SK-N-SH treated with all-trans-retinoic acid at 6 μM for 48 hours (cell line): ENCODE results near the gene TCF3.

Experiments used
- ATAC-seq: fragments of 200-7000 bp; cut with Tn5 transposase; 3 replicates; pipeline ENCODE4 v1.9.1; 2020; ENCODE audit warnings: mild to moderate bottlenecking, moderate library complexity
- ARNTL ChIP-seq: fragments of 450-650 bp; formaldehyde crosslinking; IDR thresholded peaks from 2 replicates; pipeline ENCODE4 v1.5.0; 2020; ENCODE audit warnings: low read depth, mild to moderate bottlenecking, moderate library complexity, borderline replicate concordance
- BACH2 ChIP-seq: fragments of 250-450 bp; sonication (Bioruptor Pico); IDR thresholded peaks from 2 replicates; pipeline ENCODE4 v1.9.0; 2021; ENCODE audit warnings: mild to moderate bottlenecking, borderline replicate concordance
- CSDC2 ChIP-seq: fragments of 250-450 bp; sonication (Bioruptor Pico); IDR thresholded peaks from 2 replicates; pipeline ENCODE4 v1.5.0; 2020; ENCODE audit warnings: mild to moderate bottlenecking, moderate library complexity
- GLIS3 ChIP-seq: fragments of 250-450 bp; sonication (Bioruptor Pico); IDR thresholded peaks from 2 replicates; pipeline ENCODE4 v1.5.0; 2020; ENCODE audit warnings: mild to moderate bottlenecking, moderate library complexity
- OSR1 ChIP-seq: fragments of 250-450 bp; sonication (Bioruptor Pico); IDR thresholded peaks from 2 replicates; pipeline ENCODE4 v1.8.0; 2022; ENCODE audit warnings: moderate library complexity, mild to moderate bottlenecking, inconsistent platforms
- PPARA ChIP-seq: fragments of 250-450 bp; sonication (Bioruptor Pico); IDR thresholded peaks from 2 replicates; pipeline ENCODE4 v1.5.0; 2020; ENCODE audit warnings: mild to moderate bottlenecking, borderline replicate concordance
- SNAI2 ChIP-seq: fragments of 250-450 bp; sonication (Bioruptor Pico); IDR thresholded peaks from 2 replicates; pipeline ENCODE4 v1.5.0; 2020; ENCODE audit warnings: mild to moderate bottlenecking, moderate library complexity
- TCF4 ChIP-seq: fragments of 250-450 bp; sonication (Bioruptor Pico); IDR thresholded peaks from 2 replicates; pipeline ENCODE4 v1.8.0; 2021; ENCODE audit warnings: mild to moderate bottlenecking, moderate library complexity, borderline replicate concordance
- TOX ChIP-seq: fragments of 250-450 bp; sonication (Bioruptor Pico); IDR thresholded peaks from 2 replicates; pipeline ENCODE4 v1.8.0; 2021; ENCODE audit warnings: mild to moderate bottlenecking, moderate library complexity, borderline replicate concordance
- ZC3H10 ChIP-seq: fragments of 250-450 bp; sonication (Bioruptor Pico); IDR thresholded peaks from 2 replicates; pipeline ENCODE4 v1.5.1; 2021; ENCODE audit warnings: mild to moderate bottlenecking, moderate library complexity
- ZFP3 ChIP-seq: fragments of 250-450 bp; sonication (Bioruptor Pico); IDR thresholded peaks from 2 replicates; pipeline ENCODE4 v1.5.0; 2020; ENCODE audit warnings: mild to moderate bottlenecking, moderate library complexity
- ZFP30 ChIP-seq: fragments of 450-650 bp; formaldehyde crosslinking; IDR thresholded peaks from 2 replicates; pipeline ENCODE4 v1.5.0; 2022; ENCODE audit warnings: mild to moderate bottlenecking, moderate library complexity
- ZNF565 ChIP-seq: fragments of 450-650 bp; formaldehyde crosslinking; conservative IDR thresholded peaks from 2 replicates; pipeline ENCODE4 v1.5.0; 2020; ENCODE audit warnings: low read depth, mild to moderate bottlenecking, moderate library complexity
- ZNF70 ChIP-seq: fragments of 450-650 bp; formaldehyde crosslinking; IDR thresholded peaks from 2 replicates; pipeline ENCODE4 v1.5.0; 2020; ENCODE audit warnings: mild to moderate bottlenecking, moderate library complexity
- ZNF8 ChIP-seq: fragments of 450-650 bp; formaldehyde crosslinking; IDR thresholded peaks from 2 replicates; pipeline ENCODE4 v1.5.0; 2020; ENCODE audit warnings: mild to moderate bottlenecking, moderate library complexity
- TF ChIP-seq, protein P1 (sequence below): fragments of 250-450 bp; sonication (Bioruptor Pico); IDR thresholded peaks from 2 replicates; pipeline ENCODE4 v1.5.0; 2020; ENCODE audit warnings: mild to moderate bottlenecking, moderate library complexity
- TF ChIP-seq, protein P2 (sequence below): fragments of 250-450 bp; sonication (Bioruptor Pico); IDR thresholded peaks from 2 replicates; pipeline ENCODE4 v1.5.1; 2021; ENCODE audit warnings: mild to moderate bottlenecking, moderate library complexity
- TF ChIP-seq, protein P3 (sequence below): fragments of 250-450 bp; sonication (Bioruptor Pico); IDR thresholded peaks from 2 replicates; pipeline ENCODE4 v1.5.1; 2020; ENCODE audit warnings: low read depth, mild to moderate bottlenecking, moderate library complexity
- TF ChIP-seq, protein P4 (sequence below): fragments of 250-450 bp; sonication (Bioruptor Pico); IDR thresholded peaks from 2 replicates; pipeline ENCODE4 v1.8.0; 2021; ENCODE audit warnings: low read depth, mild to moderate bottlenecking, moderate library complexity, borderline replicate concordance
- TF ChIP-seq, protein P5 (sequence below): fragments of 250-450 bp; sonication (Bioruptor Pico); IDR thresholded peaks from 2 replicates; pipeline ENCODE4 v1.8.0; 2020; ENCODE audit warnings: mild to moderate bottlenecking, moderate library complexity, borderline replicate concordance

Gene TCF3

DNA sequence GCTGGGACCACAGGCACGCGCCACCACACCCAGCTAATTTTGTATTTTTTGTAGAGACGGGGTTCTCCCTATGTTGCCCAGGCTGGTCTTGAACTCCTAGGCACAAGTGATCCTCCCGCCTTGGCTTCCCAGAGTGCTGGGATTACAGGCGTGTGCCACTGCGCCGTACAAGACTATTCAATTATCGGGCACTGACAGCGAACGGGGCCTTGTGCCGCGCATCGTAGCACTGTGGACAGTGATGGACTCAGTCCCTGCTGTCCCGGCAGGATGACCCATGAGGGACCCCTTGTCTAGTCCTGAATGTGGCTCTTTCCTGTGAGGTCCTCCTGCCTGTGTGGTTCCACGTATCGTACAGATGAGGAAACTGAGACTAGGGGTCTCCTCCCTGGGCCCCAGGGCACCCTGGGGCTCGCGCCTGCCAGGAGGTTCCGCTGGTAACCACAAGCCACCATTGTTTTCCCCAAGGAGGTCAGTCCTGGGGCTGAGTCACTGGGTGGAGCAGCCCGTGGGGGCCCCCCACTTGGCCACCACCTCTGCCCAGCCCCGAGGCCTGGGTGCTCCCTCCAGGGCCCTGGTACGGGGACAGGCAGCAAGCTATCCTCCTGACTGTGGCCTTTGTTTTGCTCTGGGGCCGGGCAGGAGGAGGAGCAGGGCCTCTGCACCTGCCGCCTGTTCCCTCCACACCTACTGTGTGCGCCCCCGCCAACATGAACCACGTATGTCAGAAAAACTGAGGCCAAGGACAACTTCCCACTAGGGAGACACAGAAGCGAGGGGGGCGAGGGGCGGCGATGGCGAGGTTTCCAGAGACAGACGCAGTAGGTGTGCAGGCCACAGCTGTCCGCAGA is 2.9 kb upstream of the TCF3 start (continued):
- TF ChIP-seq, protein P1, sequence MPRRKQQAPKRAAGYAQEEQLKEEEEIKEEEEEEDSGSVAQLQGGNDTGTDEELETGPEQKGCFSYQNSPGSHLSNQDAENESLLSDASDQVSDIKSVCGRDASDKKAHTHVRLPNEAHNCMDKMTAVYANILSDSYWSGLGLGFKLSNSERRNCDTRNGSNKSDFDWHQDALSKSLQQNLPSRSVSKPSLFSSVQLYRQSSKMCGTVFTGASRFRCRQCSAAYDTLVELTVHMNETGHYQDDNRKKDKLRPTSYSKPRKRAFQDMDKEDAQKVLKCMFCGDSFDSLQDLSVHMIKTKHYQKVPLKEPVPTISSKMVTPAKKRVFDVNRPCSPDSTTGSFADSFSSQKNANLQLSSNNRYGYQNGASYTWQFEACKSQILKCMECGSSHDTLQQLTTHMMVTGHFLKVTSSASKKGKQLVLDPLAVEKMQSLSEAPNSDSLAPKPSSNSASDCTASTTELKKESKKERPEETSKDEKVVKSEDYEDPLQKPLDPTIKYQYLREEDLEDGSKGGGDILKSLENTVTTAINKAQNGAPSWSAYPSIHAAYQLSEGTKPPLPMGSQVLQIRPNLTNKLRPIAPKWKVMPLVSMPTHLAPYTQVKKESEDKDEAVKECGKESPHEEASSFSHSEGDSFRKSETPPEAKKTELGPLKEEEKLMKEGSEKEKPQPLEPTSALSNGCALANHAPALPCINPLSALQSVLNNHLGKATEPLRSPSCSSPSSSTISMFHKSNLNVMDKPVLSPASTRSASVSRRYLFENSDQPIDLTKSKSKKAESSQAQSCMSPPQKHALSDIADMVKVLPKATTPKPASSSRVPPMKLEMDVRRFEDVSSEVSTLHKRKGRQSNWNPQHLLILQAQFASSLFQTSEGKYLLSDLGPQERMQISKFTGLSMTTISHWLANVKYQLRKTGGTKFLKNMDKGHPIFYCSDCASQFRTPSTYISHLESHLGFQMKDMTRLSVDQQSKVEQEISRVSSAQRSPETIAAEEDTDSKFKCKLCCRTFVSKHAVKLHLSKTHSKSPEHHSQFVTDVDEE (CRISPR knock-in tag) = no peak
- TF ChIP-seq ZNF8 (CRISPR knock-in tag) (no peak), SNAI2 (CRISPR knock-in tag) (no peak), ZFP30 (CRISPR knock-in tag) (no peak)

DNA sequence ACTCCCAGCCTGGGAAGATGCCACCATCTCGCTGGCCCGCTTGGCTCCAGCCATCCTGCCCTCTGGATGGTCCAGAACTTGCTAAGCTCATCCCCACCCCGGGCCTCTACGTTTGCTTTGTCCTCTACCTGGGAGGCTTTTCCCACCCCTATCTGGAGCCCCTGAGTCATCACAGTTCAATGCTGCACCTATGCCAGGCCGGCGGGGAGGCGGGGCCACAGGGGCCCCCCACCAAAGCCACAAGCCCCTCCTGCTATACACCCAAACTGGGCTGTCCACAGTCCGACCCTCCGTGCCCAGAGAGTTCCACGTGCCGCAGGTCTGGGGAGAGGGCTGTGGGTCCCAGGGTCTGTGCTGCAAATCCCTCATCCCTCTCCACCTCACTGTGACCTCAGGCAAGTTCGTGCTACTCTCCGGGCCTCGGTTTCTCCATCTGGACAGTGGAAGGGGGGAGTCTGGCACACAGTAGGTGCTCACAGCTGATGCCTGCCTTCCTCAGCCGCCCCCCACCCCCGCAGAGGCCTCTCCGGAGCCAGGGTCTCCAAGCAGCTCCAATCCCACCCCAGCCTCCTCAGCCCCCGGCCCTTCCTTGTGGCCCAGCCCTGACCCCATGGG is 1.9 kb upstream of the TCF3 start:
- TF ChIP-seq ZNF70 (CRISPR knock-in tag) = no peak
- no peak for ATAC-seq

DNA sequence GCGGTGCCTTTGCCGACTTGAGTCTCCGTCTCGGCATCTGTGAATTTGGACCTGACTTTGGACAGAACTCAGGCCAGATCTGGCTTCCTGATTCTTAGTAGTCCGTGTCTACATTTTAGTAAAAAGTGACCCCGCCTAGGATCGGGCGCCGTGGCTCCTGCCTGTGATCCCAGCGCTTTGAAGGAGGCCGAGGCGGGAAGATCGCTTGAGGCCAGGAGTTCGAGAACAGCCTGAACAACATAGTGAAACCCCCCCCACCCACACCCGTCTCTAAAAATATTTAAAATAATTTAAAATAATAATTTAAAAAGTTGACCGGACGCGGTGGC is 849 bp upstream of the TCF3 start:
- ATAC-seq = no peak; the same call in 2 of the 3 replicates
- no peak for TF ChIP-seq ZC3H10 (CRISPR knock-in tag)
- no peak for TF ChIP-seq TCF4 (CRISPR knock-in tag)
- TF ChIP-seq, protein P2, sequence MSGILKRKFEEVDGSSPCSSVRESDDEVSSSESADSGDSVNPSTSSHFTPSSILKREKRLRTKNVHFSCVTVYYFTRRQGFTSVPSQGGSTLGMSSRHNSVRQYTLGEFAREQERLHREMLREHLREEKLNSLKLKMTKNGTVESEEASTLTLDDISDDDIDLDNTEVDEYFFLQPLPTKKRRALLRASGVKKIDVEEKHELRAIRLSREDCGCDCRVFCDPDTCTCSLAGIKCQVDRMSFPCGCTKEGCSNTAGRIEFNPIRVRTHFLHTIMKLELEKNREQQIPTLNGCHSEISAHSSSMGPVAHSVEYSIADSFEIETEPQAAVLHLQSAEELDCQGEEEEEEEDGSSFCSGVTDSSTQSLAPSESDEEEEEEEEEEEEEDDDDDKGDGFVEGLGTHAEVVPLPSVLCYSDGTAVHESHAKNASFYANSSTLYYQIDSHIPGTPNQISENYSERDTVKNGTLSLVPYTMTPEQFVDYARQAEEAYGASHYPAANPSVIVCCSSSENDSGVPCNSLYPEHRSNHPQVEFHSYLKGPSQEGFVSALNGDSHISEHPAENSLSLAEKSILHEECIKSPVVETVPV (CRISPR knock-in tag) = no peak
- no peak for TF ChIP-seq ZNF8 (CRISPR knock-in tag)
- TF ChIP-seq ZNF565 (CRISPR knock-in tag) = no peak
- TF ChIP-seq CSDC2 (CRISPR knock-in tag) = no peak
- TF ChIP-seq, protein P3, sequence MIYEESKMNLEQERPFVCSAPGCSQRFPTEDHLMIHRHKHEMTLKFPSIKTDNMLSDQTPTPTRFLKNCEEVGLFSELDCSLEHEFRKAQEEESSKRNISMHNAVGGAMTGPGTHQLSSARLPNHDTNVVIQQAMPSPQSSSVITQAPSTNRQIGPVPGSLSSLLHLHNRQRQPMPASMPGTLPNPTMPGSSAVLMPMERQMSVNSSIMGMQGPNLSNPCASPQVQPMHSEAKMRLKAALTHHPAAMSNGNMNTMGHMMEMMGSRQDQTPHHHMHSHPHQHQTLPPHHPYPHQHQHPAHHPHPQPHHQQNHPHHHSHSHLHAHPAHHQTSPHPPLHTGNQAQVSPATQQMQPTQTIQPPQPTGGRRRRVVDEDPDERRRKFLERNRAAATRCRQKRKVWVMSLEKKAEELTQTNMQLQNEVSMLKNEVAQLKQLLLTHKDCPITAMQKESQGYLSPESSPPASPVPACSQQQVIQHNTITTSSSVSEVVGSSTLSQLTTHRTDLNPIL (CRISPR knock-in tag) = no peak
- TF ChIP-seq ARNTL = no peak
- TF ChIP-seq, protein P1 (CRISPR knock-in tag) = no peak
- TF ChIP-seq ZFP30 (CRISPR knock-in tag) = no peak
- TF ChIP-seq TOX (CRISPR knock-in tag) = no peak
- TF ChIP-seq, protein P4, sequence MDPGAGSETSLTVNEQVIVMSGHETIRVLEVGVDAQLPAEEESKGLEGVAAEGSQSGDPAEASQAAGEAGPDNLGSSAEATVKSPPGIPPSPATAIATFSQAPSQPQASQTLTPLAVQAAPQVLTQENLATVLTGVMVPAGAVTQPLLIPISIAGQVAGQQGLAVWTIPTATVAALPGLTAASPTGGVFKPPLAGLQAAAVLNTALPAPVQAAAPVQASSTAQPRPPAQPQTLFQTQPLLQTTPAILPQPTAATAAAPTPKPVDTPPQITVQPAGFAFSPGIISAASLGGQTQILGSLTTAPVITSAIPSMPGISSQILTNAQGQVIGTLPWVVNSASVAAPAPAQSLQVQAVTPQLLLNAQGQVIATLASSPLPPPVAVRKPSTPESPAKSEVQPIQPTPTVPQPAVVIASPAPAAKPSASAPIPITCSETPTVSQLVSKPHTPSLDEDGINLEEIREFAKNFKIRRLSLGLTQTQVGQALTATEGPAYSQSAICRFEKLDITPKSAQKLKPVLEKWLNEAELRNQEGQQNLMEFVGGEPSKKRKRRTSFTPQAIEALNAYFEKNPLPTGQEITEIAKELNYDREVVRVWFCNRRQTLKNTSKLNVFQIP (CRISPR knock-in tag) = no peak
- no peak for TF ChIP-seq BACH2 (CRISPR knock-in tag)
- no peak for TF ChIP-seq PPARA (CRISPR knock-in tag)
- no peak for TF ChIP-seq OSR1 (CRISPR knock-in tag)
- TF ChIP-seq ZNF70 (CRISPR knock-in tag) = no peak
- no peak for TF ChIP-seq GLIS3 (CRISPR knock-in tag)
- TF ChIP-seq SNAI2 (CRISPR knock-in tag) = no peak
- no peak for TF ChIP-seq ZFP3 (CRISPR knock-in tag)
- TF ChIP-seq, protein P5, sequence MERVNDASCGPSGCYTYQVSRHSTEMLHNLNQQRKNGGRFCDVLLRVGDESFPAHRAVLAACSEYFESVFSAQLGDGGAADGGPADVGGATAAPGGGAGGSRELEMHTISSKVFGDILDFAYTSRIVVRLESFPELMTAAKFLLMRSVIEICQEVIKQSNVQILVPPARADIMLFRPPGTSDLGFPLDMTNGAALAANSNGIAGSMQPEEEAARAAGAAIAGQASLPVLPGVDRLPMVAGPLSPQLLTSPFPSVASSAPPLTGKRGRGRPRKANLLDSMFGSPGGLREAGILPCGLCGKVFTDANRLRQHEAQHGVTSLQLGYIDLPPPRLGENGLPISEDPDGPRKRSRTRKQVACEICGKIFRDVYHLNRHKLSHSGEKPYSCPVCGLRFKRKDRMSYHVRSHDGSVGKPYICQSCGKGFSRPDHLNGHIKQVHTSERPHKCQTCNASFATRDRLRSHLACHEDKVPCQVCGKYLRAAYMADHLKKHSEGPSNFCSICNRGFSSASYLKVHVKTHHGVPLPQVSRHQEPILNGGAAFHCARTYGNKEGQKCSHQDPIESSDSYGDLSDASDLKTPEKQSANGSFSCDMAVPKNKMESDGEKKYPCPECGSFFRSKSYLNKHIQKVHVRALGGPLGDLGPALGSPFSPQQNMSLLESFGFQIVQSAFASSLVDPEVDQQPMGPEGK = no peak
